ENCODE data around the gene PTGFRN.
"Not testable (repeated sequence)": the region's sequence is repeated elsewhere in the genome, so short reads cannot be mapped to it uniquely, and the experiment has no call there.

PTGFRN gene

GRCh38 chr1:116962987-116963639 lies 53.4 kb downstream of the PTGFRN start:
- no peak for DNase-seq (ENCODE audit: extremely low read depth in 1 of 2, low read depth in 1 of 2)

GRCh38 chr1:116966791-116967190 lies 57.1 kb downstream of the PTGFRN start:
- DNase-seq (ENCODE audit: extremely low read depth in 1 of 2, low read depth in 1 of 2): no peak

GRCh38 chr1:116968724-116969123 lies 59.0 kb downstream of the PTGFRN start:
- no peak for DNase-seq (ENCODE audit: extremely low read depth in 1 of 2, low read depth in 1 of 2)

- DNase-seq (ENCODE audit: extremely low read depth in 1 of 2, low read depth in 1 of 2): no peak
Measured at GRCh38 chr1:116971258-116971860, 61.6 kb downstream of the PTGFRN start.

- DNase-seq (ENCODE audit: extremely low read depth in 1 of 2, low read depth in 1 of 2): no peak
Measured at GRCh38 chr1:116971965-116972673, 62.4 kb downstream of the PTGFRN start.

- no peak for DNase-seq (ENCODE audit: extremely low read depth in 1 of 2, low read depth in 1 of 2)
Measured at GRCh38 chr1:116972674-116973030, 62.9 kb downstream of the PTGFRN start.

- not testable (repeated sequence) for DNase-seq (ENCODE audit: extremely low read depth in 1 of 2, low read depth in 1 of 2)
Measured at GRCh38 chr1:116980309-116980708, 70.6 kb downstream of the PTGFRN start.

- DNase-seq (ENCODE audit: extremely low read depth in 1 of 2, low read depth in 1 of 2): no peak
Measured at GRCh38 chr1:116981521-116982037, 71.9 kb downstream of the PTGFRN start.

GRCh38 chr1:116982319-116983004 lies 72.7 kb downstream of the PTGFRN start:
- no peak for DNase-seq (ENCODE audit: extremely low read depth in 1 of 2, low read depth in 1 of 2)

- DNase-seq (ENCODE audit: extremely low read depth in 1 of 2, low read depth in 1 of 2): no peak
Measured at GRCh38 chr1:116983112-116983511, 73.4 kb downstream of the PTGFRN start.

- DNase-seq (ENCODE audit: extremely low read depth in 1 of 2, low read depth in 1 of 2): no peak
Measured at GRCh38 chr1:116983678-116984077, 74.0 kb downstream of the PTGFRN start.

- no peak for DNase-seq (ENCODE audit: extremely low read depth in 1 of 2, low read depth in 1 of 2)
Measured at GRCh38 chr1:116984406-116985160, 74.9 kb downstream of the PTGFRN start.

- no peak for DNase-seq (ENCODE audit: extremely low read depth in 1 of 2, low read depth in 1 of 2)
Measured at GRCh38 chr1:116986421-116987255, 76.9 kb downstream of the PTGFRN start.

GRCh38 chr1:116987256-116987555 lies 77.5 kb downstream of the PTGFRN start:
- DNase-seq (ENCODE audit: extremely low read depth in 1 of 2, low read depth in 1 of 2): peak in 1 of 2 donors; percentile 44

- DNase-seq (ENCODE audit: extremely low read depth in 1 of 2, low read depth in 1 of 2): no peak
Measured at GRCh38 chr1:116988248-116988647, 78.5 kb downstream of the PTGFRN start.

GRCh38 chr1:116988908-116989307 lies 79.2 kb downstream of the PTGFRN start:
- DNase-seq (ENCODE audit: extremely low read depth in 1 of 2, low read depth in 1 of 2): no peak

GRCh38 chr1:116989835-116990234 lies 80.1 kb downstream of the PTGFRN start:
- DNase-seq (ENCODE audit: extremely low read depth in 1 of 2, low read depth in 1 of 2): no peak

- DNase-seq (ENCODE audit: extremely low read depth in 1 of 2, low read depth in 1 of 2): no peak
Measured at GRCh38 chr1:116990612-116991151, 81.0 kb downstream of the PTGFRN start.

- no peak for DNase-seq (ENCODE audit: extremely low read depth in 1 of 2, low read depth in 1 of 2)
Measured at GRCh38 chr1:116991171-116991845, 81.6 kb downstream of the PTGFRN start.
